ENCODE data around the gene NR3C2. TPM values are rescaled to one million over a fixed set of nuclear protein-coding genes. Genes with fewer than 3 reads are reported as not detected.

The NR3C2 gene
- total RNA-seq, 1 experiment from 2014 or later: 2.7 TPM

DNA sequence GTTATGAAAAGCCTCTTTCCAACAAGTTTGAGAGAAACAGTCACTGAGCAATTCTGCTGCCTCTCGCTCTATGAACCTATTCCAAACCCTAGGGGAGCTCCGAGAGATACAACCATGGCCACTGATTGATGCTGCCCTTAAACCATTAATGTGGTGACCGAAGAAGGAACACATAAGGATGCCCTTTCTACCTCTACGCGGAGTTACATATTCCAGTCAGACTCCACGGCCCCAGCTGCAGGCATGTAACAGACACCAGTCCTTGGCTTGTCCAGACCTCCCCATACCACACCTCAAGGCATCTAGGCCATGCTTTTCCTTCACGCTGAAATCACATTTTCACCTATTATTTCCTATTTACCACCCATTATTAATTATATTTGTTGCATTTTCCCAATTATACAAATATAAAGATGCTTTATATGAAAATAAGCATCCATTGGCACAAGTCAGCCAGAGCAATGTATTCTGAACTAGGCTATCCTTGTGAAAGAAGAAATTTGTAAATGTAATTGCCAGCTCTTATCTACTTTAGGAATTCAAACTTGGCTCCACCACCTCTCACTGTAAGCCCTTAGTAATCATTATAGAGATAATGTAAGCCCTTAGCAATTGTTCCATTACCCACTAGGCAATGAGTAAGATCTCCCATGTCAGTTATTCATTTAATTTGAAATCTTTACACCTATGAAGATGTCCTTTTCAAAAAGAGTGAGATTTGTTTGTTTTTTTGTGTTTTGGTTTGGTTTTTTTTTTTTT lies 338.4 kb downstream of the NR3C2 start:
- Histone ChIP-seq H2AFZ (ENCODE audit: low read depth, low read length, poor library complexity, severe bottlenecking) (no peak overlapping the region), H3K79me2 (ENCODE audit: insufficient read depth, low read length) (no peaks in the 10 kb centered on the region), H3K36me3 (ENCODE audit: control insufficient read depth in 1 of 2, insufficient read depth in 2 of 2, low read length in 2 of 2) (no peaks in the 10 kb centered on the region), H3K9ac (ENCODE audit: low read length) (no peak overlapping the region), H3K4me2 (ENCODE audit: low read length) (no peak overlapping the region), H3K27ac (ENCODE audit: low read depth, low read length) (no peak overlapping the region), H3K9me3 (ENCODE audit: control insufficient read depth in 1 of 2, insufficient read depth in 1 of 2, low read depth in 1 of 2, low read length in 2 of 2) (no peaks in the 10 kb centered on the region), H3K27me3 (ENCODE audit: insufficient read depth, low read length) (no peaks in the 10 kb centered on the region), H4K20me1 (ENCODE audit: insufficient read depth) (no peaks in the 10 kb centered on the region), H3K4me1 (ENCODE audit: control insufficient read depth in 1 of 2, insufficient read depth in 2 of 2, low read length in 2 of 2) (no peaks in the 10 kb centered on the region), H3K9me2 (ENCODE audit: insufficient read depth) (no peaks in the 10 kb centered on the region), H3K4me3 (replicated peaks in 1 of 2; ENCODE audit: low read depth in 1 of 2, low read length in 2 of 2) (no peak overlapping the region)
- no peak for TF ChIP-seq MAX (IDR thresholded peaks at IDR 0.05)
- TF ChIP-seq SRF (IDR thresholded peaks at IDR 0.05; ENCODE audit: low read depth): no peak
- TF ChIP-seq EGR1 (IDR thresholded peaks at IDR 0.05; ENCODE audit: low read depth): no peak
- TF ChIP-seq CTCF (IDR thresholded peaks at IDR 0.05 in 2 of 3, conservative IDR thresholded peaks at IDR 0.05 in 1 of 3; ENCODE audit: borderline replicate concordance in 1 of 3, insufficient read depth in 1 of 3, low read depth in 2 of 3, low read length in 2 of 3): no peak
- no peak for TF ChIP-seq ELF1 (IDR thresholded peaks at IDR 0.05; ENCODE audit: borderline replicate concordance, low read depth)
- TF ChIP-seq CEBPB (IDR thresholded peaks at IDR 0.05; ENCODE audit: low read depth): no peak
- no peak for TF ChIP-seq POLR2A (IDR thresholded peaks at IDR 0.05; ENCODE audit: borderline replicate concordance, extremely low read depth, insufficient read depth, insufficient read length)
- TF ChIP-seq ATF3 (IDR thresholded peaks at IDR 0.05): no peak
- no peak for TF ChIP-seq FOSL1 (IDR thresholded peaks at IDR 0.05; ENCODE audit: low read depth)
- TF ChIP-seq RAD21 (IDR thresholded peaks at IDR 0.05; ENCODE audit: low read depth): no peak
- TF ChIP-seq YY1 (IDR thresholded peaks at IDR 0.05; ENCODE audit: extremely low read depth, insufficient replicate concordance, low read depth, low read length): no peak
- TF ChIP-seq ZNF274 (IDR thresholded peaks at IDR 0.05; ENCODE audit: low read depth, low read length): no peak
- no peak for TF ChIP-seq CBX3 (IDR thresholded peaks at IDR 0.05; ENCODE audit: low read depth)
- TF ChIP-seq, protein P1, sequence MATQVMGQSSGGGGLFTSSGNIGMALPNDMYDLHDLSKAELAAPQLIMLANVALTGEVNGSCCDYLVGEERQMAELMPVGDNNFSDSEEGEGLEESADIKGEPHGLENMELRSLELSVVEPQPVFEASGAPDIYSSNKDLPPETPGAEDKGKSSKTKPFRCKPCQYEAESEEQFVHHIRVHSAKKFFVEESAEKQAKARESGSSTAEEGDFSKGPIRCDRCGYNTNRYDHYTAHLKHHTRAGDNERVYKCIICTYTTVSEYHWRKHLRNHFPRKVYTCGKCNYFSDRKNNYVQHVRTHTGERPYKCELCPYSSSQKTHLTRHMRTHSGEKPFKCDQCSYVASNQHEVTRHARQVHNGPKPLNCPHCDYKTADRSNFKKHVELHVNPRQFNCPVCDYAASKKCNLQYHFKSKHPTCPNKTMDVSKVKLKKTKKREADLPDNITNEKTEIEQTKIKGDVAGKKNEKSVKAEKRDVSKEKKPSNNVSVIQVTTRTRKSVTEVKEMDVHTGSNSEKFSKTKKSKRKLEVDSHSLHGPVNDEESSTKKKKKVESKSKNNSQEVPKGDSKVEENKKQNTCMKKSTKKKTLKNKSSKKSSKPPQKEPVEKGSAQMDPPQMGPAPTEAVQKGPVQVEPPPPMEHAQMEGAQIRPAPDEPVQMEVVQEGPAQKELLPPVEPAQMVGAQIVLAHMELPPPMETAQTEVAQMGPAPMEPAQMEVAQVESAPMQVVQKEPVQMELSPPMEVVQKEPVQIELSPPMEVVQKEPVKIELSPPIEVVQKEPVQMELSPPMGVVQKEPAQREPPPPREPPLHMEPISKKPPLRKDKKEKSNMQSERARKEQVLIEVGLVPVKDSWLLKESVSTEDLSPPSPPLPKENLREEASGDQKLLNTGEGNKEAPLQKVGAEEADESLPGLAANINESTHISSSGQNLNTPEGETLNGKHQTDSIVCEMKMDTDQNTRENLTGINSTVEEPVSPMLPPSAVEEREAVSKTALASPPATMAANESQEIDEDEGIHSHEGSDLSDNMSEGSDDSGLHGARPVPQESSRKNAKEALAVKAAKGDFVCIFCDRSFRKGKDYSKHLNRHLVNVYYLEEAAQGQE (IDR thresholded peaks at IDR 0.05; ENCODE audit: low read depth): no peak
- TF ChIP-seq, protein P2, sequence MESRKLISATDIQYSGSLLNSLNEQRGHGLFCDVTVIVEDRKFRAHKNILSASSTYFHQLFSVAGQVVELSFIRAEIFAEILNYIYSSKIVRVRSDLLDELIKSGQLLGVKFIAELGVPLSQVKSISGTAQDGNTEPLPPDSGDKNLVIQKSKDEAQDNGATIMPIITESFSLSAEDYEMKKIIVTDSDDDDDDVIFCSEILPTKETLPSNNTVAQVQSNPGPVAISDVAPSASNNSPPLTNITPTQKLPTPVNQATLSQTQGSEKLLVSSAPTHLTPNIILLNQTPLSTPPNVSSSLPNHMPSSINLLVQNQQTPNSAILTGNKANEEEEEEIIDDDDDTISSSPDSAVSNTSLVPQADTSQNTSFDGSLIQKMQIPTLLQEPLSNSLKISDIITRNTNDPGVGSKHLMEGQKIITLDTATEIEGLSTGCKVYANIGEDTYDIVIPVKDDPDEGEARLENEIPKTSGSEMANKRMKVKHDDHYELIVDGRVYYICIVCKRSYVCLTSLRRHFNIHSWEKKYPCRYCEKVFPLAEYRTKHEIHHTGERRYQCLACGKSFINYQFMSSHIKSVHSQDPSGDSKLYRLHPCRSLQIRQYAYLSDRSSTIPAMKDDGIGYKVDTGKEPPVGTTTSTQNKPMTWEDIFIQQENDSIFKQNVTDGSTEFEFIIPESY (IDR thresholded peaks at IDR 0.05; ENCODE audit: extremely low read depth, insufficient replicate concordance, low read length): no peak
- TF ChIP-seq ZFX (IDR thresholded peaks at IDR 0.05): no peak
- TF ChIP-seq JUND (IDR thresholded peaks at IDR 0.05): no peak
- TF ChIP-seq SP1 (IDR thresholded peaks at IDR 0.05; ENCODE audit: low read depth): no peak
- no peak for TF ChIP-seq SIN3A (IDR thresholded peaks at IDR 0.05; ENCODE audit: low read depth)
- TF ChIP-seq EZH2 (IDR thresholded peaks at IDR 0.05): no peak
- RAD21 ChIA-PET (ENCODE audit: low non-redundant PET in 1 of 2, low total read pairs in 2 of 2, uncharacterized antibody in 2 of 2, unreplicated experiment in 2 of 2): no interaction called here
- ATAC-seq (no peak), DNase-seq (ENCODE audit: low read depth, low spot score) (no peak)
- POLR2A ChIA-PET: no interaction called here
- CTCF ChIA-PET: no interaction called here
- BruUV-seq (replicated peaks): no TSS peak
- intact Hi-C loops (cut with micrococcal nuclease): no loop called here
